ENCODE data around the gene SYNGR1.
A peak's percentile ranks its signal among the peaks of the same experiment; 100 is the strongest.
"Not testable (repeated sequence)": the region's sequence is repeated elsewhere in the genome, so short reads cannot be mapped to it uniquely, and the experiment has no call there.

Gene SYNGR1

GRCh38 chr22:39352306-39352891 is 2.6 kb downstream of the SYNGR1 start:
- DNase-seq: no peak

- no peak for DNase-seq
These were observed 3.6 kb downstream of the SYNGR1 start for GRCh38 chr22:39353346-39353745.

DNA sequence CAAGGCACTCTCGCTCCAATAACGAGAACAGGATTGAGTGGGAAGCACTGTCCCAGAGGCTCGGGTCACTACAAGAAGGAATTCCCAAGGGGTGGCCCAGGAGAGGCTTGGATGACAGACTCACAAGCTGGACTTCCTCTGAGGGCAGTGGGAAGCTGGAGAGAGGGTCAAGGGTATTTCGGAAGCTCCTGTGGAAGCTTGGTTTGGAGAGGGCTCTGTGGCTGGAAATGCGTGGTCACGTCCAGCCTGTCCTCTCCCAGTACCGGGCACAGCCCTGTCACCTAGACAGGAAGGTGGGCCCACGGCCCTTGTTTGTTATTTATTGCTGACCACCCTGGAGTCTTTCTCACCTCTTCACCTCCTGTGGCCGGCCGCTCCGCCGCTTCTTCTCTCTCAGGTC is 5.3 kb downstream of the SYNGR1 start:
- no peak for DNase-seq

DNA sequence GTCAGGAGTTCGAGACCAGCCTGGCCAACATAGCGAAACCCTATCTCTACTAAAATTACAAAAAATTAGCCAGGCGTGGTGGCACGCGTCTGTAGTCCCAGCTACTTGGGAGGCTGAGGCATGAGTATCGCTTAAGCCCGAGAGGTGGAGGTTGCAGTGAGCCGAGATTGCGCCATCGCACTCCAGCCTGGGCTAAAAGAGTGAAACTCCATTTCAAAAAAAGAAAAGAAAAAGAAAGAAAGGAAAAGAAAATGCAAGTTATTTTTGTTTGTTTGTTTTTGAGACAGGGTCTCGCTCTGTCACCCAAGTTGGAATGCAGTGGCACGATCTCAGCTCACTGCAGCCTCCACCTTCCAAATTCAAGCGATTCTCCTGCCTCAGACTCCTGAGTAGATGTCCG is 6.0 kb downstream of the SYNGR1 start:
- not testable (repeated sequence) for DNase-seq

DNA sequence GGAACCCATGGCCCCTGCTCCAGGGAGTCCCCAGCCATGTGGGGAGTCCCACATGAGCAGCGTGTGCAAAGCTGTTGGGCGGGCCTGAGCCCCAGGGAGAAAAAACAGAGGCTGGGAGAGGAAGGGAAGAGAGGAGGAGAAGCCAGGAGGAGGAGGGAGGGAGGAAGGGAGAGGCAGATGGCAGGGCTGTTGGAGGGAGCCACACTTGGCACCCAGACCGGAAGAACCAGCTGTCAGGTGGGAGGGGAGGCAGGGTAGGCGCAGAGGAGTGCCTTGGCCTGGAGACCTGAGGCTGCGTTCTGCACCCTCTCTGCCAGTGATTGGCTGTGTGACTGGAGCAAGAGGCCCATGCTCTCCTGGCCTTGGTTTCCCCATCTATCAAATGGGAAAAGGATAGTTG is 6.7 kb downstream of the SYNGR1 start:
- DNase-seq: no peak

DNA sequence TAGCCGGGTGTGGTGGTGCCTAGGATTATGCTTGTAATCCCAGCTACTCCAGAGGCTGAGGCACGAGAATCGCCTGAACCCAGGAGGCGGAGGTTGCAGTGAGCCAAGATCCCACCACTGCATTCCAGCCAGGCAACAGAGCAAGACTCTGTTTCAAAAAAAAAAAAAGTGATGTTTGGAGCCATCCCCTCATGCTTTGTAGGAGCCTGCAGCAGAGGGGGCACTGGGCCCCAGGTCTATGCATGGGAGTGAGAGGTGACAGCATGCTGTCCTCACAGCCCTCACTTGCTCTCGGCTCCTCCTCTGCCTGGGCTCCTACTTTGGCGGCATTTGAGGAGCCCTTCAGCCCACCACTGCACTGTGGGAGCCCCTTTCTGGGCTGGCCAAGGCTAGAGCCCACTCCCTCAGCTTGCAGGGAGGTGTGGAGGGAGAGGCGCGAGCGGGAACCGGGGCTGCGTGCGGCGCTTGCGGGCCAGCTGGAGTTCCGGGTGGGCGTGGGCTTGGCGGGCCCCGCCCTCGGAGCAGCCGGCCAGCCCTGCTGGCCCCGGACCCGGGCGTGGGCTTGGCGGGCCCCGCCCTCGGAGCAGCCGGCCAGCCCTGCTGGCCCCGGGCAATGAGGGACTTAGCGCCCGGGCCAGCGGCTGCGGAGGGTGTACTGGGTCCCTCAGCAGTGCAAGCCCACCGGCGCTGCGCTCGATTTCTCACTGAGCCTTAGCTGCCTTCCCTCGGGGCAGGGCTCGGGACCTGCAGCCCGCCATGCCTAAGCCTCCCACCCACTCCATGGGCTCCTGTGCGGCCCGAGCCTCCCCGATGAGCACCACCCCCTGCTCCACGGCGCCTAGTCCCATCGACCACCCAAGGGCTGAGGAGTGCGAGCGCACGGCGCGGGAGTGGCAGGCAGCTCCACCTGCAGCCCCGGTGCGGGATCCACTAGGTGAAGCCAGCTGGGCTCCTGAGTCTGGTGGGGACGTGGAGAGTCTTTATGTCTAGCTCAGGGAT is 7.6 kb downstream of the SYNGR1 start:
- not testable (repeated sequence) for DNase-seq

DNA sequence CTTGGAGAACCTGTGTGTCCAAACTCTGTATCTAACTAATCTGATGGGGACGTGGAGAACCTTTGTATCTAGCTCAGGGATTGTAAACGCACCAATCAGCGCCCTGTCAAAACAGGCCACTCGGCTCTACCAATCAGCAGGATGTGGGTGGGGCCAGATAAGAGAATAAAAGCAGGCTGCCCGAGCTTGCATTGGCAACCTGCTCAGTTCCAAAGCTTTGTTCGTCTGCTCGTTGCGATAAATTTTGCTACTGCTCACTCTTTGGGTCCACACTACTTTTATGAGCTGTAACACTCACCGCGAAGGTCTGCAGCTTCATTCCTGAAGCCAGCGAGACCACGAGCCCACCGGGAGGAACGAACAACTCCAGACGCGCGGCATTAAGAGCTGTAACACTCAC is 8.4 kb downstream of the SYNGR1 start:
- not testable (repeated sequence) for DNase-seq

DNA sequence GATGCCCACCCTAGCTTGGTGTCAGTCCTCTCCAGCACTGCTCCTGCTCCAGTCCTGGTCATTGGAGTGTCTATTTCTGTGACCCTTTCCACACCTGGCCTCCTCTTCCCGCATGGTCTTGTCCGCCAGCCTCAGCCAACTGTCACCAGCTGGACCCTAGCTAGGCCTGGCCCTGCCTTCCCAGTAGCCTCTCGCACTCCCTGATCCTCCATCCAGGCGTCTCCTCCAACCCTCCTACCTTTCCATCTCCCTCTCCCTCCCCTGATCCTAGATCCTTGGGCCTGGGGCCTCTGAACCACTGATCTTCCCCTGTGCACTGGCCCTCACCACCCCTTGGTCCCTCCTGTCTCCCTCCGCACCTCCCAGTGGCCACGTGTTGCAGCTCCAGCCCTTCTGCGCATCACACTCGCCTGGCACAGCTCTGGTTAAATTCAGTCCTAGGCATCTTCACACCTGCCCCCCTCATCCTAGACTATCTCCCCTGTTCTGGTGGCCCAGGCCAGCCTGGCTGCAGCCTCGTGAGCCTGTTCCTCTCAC is 9.9 kb downstream of the SYNGR1 start:
- no peak for DNase-seq

- no peak for DNase-seq
These were observed 10.5 kb downstream of the SYNGR1 start for GRCh38 chr22:39360242-39360641.

DNA sequence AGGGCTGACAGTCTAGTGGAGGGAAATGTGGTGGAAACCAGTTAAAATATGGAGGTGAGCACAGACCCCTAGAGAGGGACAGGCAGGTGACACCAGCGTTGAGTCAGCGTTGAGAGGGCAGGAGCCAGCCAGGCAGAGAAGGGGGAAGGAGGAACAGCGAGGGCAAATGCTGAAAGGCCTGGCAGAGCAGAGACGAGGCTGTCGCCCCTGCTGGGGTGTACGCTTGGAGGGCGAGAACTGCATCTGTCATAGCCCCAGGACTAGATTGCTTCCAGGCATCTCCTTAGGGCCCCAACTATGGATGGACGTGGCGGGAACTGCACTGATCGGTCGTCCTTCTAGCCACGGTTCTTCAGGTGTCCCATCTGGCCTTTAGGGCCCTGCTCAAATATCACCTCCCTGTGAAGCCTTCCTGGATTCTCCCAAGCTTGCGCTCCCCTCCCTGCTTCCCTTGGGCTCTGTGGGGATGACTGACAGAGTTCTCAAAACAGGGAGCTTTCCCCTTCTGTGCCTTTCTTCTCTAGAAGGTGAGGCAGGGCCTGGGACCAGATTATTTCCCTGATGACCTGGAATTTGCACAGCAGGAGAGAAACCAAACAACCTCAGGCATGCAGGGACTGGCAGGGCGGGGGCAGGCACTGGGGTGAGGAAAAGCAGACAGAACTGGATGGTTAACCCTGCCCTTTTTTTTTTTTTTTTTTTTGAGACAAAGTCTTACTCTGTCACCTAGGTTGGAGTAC is 11.1 kb downstream of the SYNGR1 start:
- DNase-seq: no peak

- DNase-seq: no peak
These were observed 11.7 kb downstream of the SYNGR1 start for GRCh38 chr22:39361496-39361895.

GRCh38 chr22:39362271-39362670 is 12.5 kb downstream of the SYNGR1 start:
- DNase-seq: no peak

GRCh38 chr22:39362932-39363331 is 13.1 kb downstream of the SYNGR1 start:
- no peak for DNase-seq

- DNase-seq: no peak
These were observed 14.1 kb downstream of the SYNGR1 start for GRCh38 chr22:39363751-39364515.

- no peak for DNase-seq
These were observed 15.1 kb downstream of the SYNGR1 start for GRCh38 chr22:39364714-39365491.

- DNase-seq: no peak
These were observed 15.6 kb downstream of the SYNGR1 start for GRCh38 chr22:39365492-39365780.

DNA sequence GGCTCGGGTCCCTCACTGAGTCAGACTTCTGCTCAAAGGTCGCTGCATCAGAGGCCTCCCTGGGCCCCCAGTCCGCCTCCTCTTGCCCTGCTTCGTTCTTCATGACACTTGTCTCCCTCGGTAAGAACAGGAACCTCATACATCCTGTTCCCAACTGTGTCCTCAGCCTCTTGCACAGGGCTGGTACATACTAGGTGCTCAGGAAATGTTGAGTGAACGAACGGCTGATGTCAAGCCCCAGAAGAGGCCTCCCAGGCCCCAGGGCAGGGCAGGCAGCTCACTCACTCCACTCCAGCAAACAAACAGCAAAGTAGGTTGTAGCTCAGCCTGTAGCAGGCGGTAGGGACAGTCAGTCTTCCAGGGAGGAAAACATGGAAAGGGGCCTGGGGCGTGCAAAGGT is 17.2 kb downstream of the SYNGR1 start:
- no peak for DNase-seq

DNA sequence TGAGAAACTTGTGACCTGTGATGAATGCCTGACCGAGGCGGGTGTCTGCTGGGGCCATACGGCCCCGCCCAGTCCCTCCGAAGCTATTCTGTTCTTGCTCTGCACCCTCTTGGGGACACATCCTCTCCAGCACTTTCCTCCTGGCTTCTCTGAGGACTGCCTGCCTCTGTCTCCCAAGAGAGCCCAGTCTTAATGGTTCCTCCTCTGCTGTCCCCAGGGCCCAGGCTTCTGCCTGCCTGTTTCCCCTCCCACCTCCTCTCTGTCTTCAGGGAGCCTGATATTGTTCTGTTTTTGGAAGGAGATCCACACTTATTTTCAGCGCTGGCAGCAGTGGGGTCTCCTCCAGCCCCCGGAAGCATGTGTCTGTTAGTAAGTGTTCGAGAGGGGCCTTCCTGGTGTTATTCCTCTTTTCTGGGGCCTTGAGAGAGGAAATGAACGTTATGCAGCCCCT is 18.7 kb downstream of the SYNGR1 start:
- peak; percentile 23 for DNase-seq

DNA sequence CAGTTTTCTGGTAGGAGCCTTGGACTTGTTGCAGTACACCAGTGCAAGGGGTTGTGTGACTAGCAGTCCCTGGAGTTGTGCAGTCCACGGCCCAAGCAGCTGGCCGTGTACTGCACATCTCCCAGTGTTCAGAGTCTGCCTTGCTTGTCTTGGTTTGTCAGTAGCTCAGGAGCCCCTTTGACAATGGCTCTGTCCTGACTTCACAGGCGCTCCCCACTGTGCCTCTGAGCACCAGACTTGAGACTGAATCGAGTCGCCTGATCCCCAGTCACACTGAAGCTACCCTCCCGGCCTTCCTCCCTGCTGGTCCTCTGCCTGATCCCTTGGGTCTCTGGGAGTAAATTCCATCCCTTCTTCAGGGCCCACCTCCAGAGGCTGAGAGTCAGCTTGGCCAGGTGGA is 19.4 kb downstream of the SYNGR1 start:
- no peak for DNase-seq

- no peak for DNase-seq
These were observed 19.8 kb downstream of the SYNGR1 start for GRCh38 chr22:39369586-39369985.

GRCh38 chr22:39371732-39372131 is 21.9 kb downstream of the SYNGR1 start:
- DNase-seq: no peak

DNA sequence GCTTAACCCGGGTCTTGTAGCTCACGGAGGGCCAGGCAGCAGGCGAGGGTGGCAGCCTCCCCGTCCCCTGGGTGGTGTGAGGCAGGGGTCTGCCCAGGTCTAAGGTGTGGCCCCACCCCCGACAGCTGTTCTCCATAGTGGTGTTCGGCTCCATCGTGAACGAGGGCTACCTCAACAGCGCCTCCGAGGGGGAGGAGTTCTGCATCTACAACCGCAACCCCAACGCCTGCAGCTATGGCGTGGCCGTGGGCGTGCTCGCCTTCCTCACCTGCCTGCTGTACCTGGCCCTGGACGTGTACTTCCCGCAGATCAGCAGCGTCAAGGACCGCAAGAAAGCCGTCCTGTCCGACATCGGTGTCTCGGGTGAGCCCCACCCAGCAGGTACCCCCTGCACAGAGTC is 24.4 kb downstream of the SYNGR1 start:
- DNase-seq: no peak
